Fibroblast of mammary gland (primary cell): Measurements from ENCODE around the gene TARS3.

Source experiments
- DNase-seq: peaks from one replicate; pipeline ENCODE4 v3.0.0-alpha.2; 2010; ENCODE audit warnings: low read depth
- H3K4me3 ChIP-seq: 2 replicates; pipeline ENCODE4 v1.5.1; 2011; ENCODE audit warnings: low read depth, mild to moderate bottlenecking, low read length, moderate library complexity; ENCODE audit not compliant: control insufficient read depth
- CTCF ChIP-seq: conservative IDR thresholded peaks from 2 replicates; pipeline ENCODE4 v1.5.1; 2011; ENCODE audit warnings: low read depth, low read length, inconsistent platforms; ENCODE audit not compliant: control insufficient read depth, insufficient read depth

The TARS3 gene

GRCh38 chr15:101614761-101615160, 109.5 kb downstream of the TARS3 start:
- no peak for DNase-seq
- no peak for TF ChIP-seq CTCF
- H3K4me3 ChIP-seq, result no peak overlapping the region

GRCh38 chr15:101614001-101614585, 110.2 kb downstream of the TARS3 start:
- no peak for TF ChIP-seq CTCF
- H3K4me3 ChIP-seq, result no peak overlapping the region
- no peak for DNase-seq

- no peak overlapping the region for H3K4me3 ChIP-seq
- no peak for TF ChIP-seq CTCF
- DNase-seq, result peak; percentile 35
Observed at GRCh38 chr15:101613130-101614000, 110.9 kb downstream of the TARS3 start.

- no peak for TF ChIP-seq CTCF
- DNase-seq, result no peak
Observed at GRCh38 chr15:101612676-101613075, 111.6 kb downstream of the TARS3 start.

GRCh38 chr15:101611580-101612299, 112.5 kb downstream of the TARS3 start:
- DNase-seq, result no peak
- H3K4me3 ChIP-seq, result no peak overlapping the region
- TF ChIP-seq CTCF, result no peak

More at GRCh38 chr15:101612676-101613075, 111.6 kb downstream of the TARS3 start:
- no peak overlapping the region for H3K4me3 ChIP-seq

GRCh38 chr15:101611007-101611406, 113.3 kb downstream of the TARS3 start:
- H3K4me3 ChIP-seq, result no peak overlapping the region
- no peak for DNase-seq
- no peak for TF ChIP-seq CTCF
